Hematopoietic multipotent progenitor cell treated with erythropoietin and hydrocortisone succinate and interleukin-3 and kit ligand, for 15 days (in vitro differentiated cells): ENCODE data around the gene CNN2.

Experiments used
- DNase-seq: peaks from one replicate; pipeline ENCODE4 v3.0.0-alpha.2; 2015; ENCODE audit warnings: low spot score

Gene CNN2

GRCh38 chr19:1081301-1082164 is 55.1 kb downstream of the CNN2 start:
- no peak for DNase-seq

GRCh38 chr19:1082165-1082927 is 55.9 kb downstream of the CNN2 start:
- DNase-seq = peak; percentile 39

DNA sequence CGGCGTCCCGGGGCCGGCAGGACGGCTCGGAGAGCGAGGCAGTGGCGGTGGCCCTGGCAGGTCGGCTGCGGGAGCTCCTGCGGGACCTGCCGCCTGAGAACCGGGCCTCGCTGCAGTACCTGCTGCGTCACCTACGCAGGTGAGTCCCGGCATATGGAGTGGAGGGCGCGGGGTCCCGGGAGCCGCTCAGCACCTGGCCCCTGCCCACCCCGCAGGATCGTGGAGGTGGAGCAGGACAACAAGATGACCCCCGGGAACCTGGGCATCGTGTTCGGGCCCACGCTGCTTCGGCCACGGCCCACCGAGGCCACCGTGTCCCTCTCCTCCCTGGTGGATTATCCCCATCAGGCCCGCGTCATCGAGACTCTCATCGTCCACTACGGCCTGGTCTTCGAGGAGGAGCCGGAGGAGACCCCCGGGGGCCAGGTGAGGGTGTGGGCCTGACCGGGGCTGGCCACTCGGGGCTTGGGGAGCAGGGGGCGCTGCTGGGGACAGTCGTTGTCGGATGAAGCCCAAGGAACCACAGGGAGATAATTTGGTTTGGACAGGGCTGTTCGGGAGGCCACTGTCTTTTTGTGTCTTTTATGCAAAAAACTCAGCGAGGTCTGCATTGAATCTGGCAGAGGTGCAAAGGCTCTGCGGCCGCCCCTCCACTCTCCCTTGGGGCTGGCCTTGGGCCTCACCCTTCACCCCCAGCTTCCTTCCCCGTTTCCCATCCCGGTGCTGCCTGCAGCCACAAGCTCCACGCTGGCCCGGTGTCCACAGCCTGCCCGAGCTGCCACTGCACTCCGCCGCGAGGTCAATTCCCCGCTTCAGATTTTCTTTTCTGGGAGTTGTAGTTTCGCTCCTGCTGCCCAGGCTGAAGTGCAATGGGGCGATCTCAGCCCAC is 56.8 kb downstream of the CNN2 start:
- DNase-seq = no peak

- no peak for DNase-seq
Measured at GRCh38 chr19:1084024-1084868, 57.8 kb downstream of the CNN2 start.

DNA sequence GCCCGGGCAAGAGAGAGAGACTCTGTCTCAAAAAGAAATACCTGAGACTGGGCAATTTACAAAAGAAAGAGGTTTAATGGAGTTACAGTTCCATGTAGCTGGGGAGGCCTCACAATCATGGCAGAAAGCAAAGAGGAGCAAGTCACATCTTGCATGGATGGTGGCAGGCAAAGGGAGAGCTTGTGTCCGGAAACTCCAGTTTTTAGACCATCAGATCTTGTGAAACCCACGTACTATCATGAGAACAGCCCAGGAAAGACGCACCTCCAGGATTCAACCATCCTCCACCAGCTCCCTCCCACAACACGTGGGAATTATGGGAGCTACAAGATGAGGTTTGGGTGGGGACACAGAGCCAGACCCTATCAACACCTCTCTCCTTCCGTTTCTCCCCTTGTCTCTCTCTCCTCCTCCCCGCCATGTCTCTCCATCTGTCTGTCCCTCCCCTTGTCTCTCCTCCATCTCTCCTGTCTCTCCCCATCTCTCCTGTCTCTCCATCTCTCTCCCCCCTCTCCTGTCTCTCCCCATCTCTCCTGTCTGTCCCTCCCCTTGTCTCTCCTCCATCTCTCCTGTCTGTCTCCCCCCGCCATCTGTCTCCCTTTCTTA is 58.7 kb downstream of the CNN2 start:
- DNase-seq = no peak

DNA sequence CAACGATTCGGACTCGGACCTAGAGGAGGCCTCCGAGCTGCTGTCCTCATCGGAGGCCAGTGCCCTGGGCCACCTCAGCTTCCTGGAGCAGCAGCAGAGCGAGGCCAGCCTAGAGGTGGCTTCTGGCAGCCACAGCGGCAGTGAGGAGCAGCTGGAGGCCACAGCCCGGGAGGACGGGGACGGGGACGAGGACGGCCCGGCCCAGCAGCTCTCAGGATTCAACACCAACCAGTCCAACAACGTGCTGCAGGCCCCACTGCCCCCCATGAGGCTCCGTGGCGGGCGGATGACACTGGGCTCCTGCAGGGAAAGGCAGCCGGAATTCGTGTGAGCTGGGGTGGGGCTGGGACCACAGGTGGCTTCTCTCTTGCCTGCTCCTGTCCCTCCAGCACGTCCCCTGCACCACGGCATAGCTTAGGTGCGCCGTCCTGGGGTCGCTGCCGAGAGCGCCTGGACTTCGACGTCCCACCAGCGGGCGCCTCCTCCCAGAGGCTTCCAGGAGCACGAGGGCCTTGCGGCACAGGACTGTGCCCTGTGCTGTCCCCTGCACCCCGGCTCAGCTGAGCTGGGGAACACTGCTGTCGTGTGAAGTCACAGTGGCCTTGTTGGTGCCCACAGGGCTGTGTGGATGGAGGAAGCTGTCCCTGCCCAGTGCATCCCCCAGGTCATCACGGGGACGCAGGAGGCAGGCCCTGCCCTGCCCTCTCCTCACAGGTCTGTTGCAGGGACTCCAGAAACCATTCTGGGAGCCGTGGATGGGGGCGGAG is 59.5 kb downstream of the CNN2 start:
- no peak for DNase-seq

- no peak for DNase-seq
Measured at GRCh38 chr19:1086613-1087012, 60.2 kb downstream of the CNN2 start.

DNA sequence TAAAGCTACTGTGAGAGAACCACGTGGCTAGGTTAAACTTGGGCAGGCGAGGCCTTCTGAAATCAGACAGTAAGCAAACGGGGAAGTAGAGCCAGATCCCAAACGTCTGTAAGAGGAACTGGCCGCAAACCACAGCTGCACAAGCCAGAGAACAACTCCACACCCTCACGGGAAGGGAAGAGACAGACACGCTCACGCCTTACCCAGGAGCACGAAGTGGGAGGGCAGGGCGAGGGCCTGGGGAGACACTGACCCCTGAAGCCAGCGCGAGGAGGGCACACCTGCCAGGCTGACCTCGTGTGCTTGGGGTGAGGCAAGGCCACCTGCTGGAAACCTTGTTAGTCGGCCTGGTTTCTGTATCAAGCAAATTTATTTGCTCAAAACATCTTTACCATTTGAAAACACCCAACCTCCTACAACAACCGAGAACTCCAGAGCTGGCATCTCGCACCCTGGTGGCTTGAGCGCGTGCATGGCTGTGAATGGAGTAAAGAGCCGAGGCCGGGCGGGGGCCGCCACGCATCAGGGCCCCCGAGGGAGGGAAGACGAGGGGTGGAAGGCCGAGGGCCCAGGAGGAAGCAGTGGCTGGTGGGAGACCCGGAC is 61.5 kb downstream of the CNN2 start:
- DNase-seq = no peak

- no peak for DNase-seq
Measured at GRCh38 chr19:1088416-1089010, 62.1 kb downstream of the CNN2 start.
